Suprapubic skin (tissue), 4 donors: ENCODE results near the gene ZFYVE1. TPM values are rescaled to one million over a fixed set of nuclear protein-coding genes. Genes with fewer than 3 reads are reported as not detected.

ENCODE experiments used
- DNase-seq, 2 donors: peaks; one replicate each; pipeline ENCODE4 v3.0.0-alpha.2; 2019; ENCODE audit warnings: low spot score in 2 of 2
- H3K27ac ChIP-seq: fragments of 200-600 bp; sonication (generic); one replicate; pipeline ENCODE4 v1.5.1; 2019
- H3K27me3 ChIP-seq: fragments of 200-600 bp; sonication (generic); one replicate; pipeline ENCODE4 v1.5.1; 2019
- H3K36me3 ChIP-seq: fragments of 200-600 bp; sonication (generic); one replicate; pipeline ENCODE4 v1.5.1; 2019
- H3K4me1 ChIP-seq: fragments of 200-600 bp; sonication (generic); one replicate; pipeline ENCODE4 v1.5.1; 2019
- H3K4me3 ChIP-seq: fragments of 200-600 bp; sonication (generic); one replicate; pipeline ENCODE4 v1.5.1; 2019; ENCODE audit warnings: mild to moderate bottlenecking
- H3K9me3 ChIP-seq: fragments of 200-600 bp; sonication (generic); one replicate; pipeline ENCODE4 v1.5.1; 2019
- CTCF ChIP-seq, 2 donors: fragments of 200-600 bp in 1 of 2; fragments of 450-650 bp in 1 of 2; sonication (generic) in 1 of 2; IDR thresholded peaks; one replicate each; pipeline ENCODE4 v1.5.1; 2016 to 2019; ENCODE audit warnings: antibody characterized with exemption in 2 of 2, mild to moderate bottlenecking in 1 of 2, moderate library complexity in 1 of 2
- EP300 ChIP-seq: sonication (generic); formaldehyde crosslinking; IDR thresholded peaks from one replicate; pipeline ENCODE4 v1.6.1; 2017; ENCODE audit warnings: antibody characterized with exemption
- POLR2A ChIP-seq, 2 donors: fragments of 450-650 bp; IDR thresholded peaks; one replicate each; pipeline ENCODE4 v1.6.1; 2017; ENCODE audit warnings: antibody characterized with exemption in 2 of 2, mild to moderate bottlenecking in 2 of 2, moderate library complexity in 2 of 2
- POLR2AphosphoS5 ChIP-seq, 3 donors: sonication (generic); formaldehyde crosslinking; IDR thresholded peaks; one replicate each; pipeline ENCODE4 v1.6.1; 2017; ENCODE audit warnings: antibody characterized with exemption in 3 of 3
- WGBS: methylation state at CpG from one replicate; pipeline ENCODE4 v1.1.5; 2018; 5-methylcytosine and 5-hydroxymethylcytosine counted together
- total RNA-seq, 4 donors: library from RNA; depleted of rRNA; stranded (reverse); fragments of >200 nt; gene quantifications; one replicate each; pipeline ENCODE4 v1.1.0, GENCODE V29; 2016

The ZFYVE1 gene
- total RNA-seq, 4 donors from 2014 or later, result 17.7 to 42.9 (median 25.9) TPM

- no peaks in the 10 kb centered on the region for H3K27me3 ChIP-seq
- DNase-seq, result no peak
- H3K27ac ChIP-seq, result no peak overlapping the region
- H3K9me3 ChIP-seq, result no peaks in the 10 kb centered on the region
- WGBS, result 94% methylated on average over 42 of the region's 43 CpGs
- TF ChIP-seq POLR2AphosphoS5 (IDR thresholded peaks at IDR 0.05) (no peak), EP300 (no peak), POLR2A (IDR thresholded peaks at IDR 0.05) (no peak), CTCF (IDR thresholded peaks at IDR 0.05) (no peak)
- no peaks in the 10 kb centered on the region for H3K36me3 ChIP-seq
- H3K4me1 ChIP-seq, result peaks cover 12% of the 10 kb centered on the region
- no peak overlapping the region for H3K4me3 ChIP-seq
Measured at GRCh38 chr14:72929316-72930080, 97.4 kb downstream of the ZFYVE1 start.

GRCh38 chr14:72928872-72929271 is 98.0 kb downstream of the ZFYVE1 start:
- no peaks in the 10 kb centered on the region for H3K36me3 ChIP-seq
- WGBS, result 86% methylated on average over 4 of the region's 21 CpGs
- no peak for DNase-seq
- peaks cover 12% of the 10 kb centered on the region for H3K4me1 ChIP-seq
- TF ChIP-seq POLR2AphosphoS5 (IDR thresholded peaks at IDR 0.05), result no peak
- no peak for TF ChIP-seq CTCF (IDR thresholded peaks at IDR 0.05)
- no peak for TF ChIP-seq EP300
- no peak for TF ChIP-seq POLR2A (IDR thresholded peaks at IDR 0.05)
- no peak overlapping the region for H3K27ac ChIP-seq
- H3K9me3 ChIP-seq, result no peaks in the 10 kb centered on the region
- H3K4me3 ChIP-seq, result no peak overlapping the region
- H3K27me3 ChIP-seq, result no peaks in the 10 kb centered on the region

- 0% methylated on average over 13 of the region's 59 CpGs for WGBS
- peak; percentile 97 for DNase-seq
- peak within 1 kb of the TSS; percentile 68 for H3K4me3 ChIP-seq
- H3K9me3 ChIP-seq, result no peaks in the 10 kb centered on the region
- H3K36me3 ChIP-seq, result no peaks in the 10 kb centered on the region
- peak within 1 kb of the TSS; percentile 87 for H3K27ac ChIP-seq
- TF ChIP-seq POLR2A (IDR thresholded peaks at IDR 0.05) (no peak), CTCF (IDR thresholded peaks at IDR 0.05) (no peak), EP300 (no peak), POLR2AphosphoS5 (IDR thresholded peaks at IDR 0.05) (peak in 1 of 3 donors; percentile 33)
- peaks cover 12% of the 10 kb centered on the region for H3K4me1 ChIP-seq
- no peaks in the 10 kb centered on the region for H3K27me3 ChIP-seq
Measured at GRCh38 chr14:72926292-72927028, 100.4 kb downstream of the ZFYVE1 start, which contains the start of gene DCAF4. DCAF4 (plus strand) TSS chr14:72926464; CDS start chr14:72937979, 11,515 bp downstream.

- 13% methylated on average over 9 of the region's 33 CpGs for WGBS
- H3K27ac ChIP-seq, result peak overlapping the region; percentile 60
- no peaks in the 10 kb centered on the region for H3K9me3 ChIP-seq
- peaks cover 12% of the 10 kb centered on the region for H3K4me1 ChIP-seq
- H3K4me3 ChIP-seq, result peak overlapping the region; percentile 68
- TF ChIP-seq POLR2A (IDR thresholded peaks at IDR 0.05) (no peak), EP300 (no peak), CTCF (IDR thresholded peaks at IDR 0.05) (no peak), POLR2AphosphoS5 (IDR thresholded peaks at IDR 0.05) (no peak)
- no peak for DNase-seq
- no peaks in the 10 kb centered on the region for H3K27me3 ChIP-seq
- H3K36me3 ChIP-seq, result no peaks in the 10 kb centered on the region
Measured at GRCh38 chr14:72925815-72926291, 101.1 kb downstream of the ZFYVE1 start.
